SK-N-SH (cell line): ENCODE data around the gene SLC24A4.

Experiments used
- CHD2 ChIP-seq: fragments of 150-350 bp; IDR thresholded peaks from 2 replicates; pipeline ENCODE4 v1.6.1; 2018; ENCODE audit warnings: low read length; ENCODE audit not compliant: partially characterized antibody
- CTCF ChIP-seq: fragments of 200-600 bp; sonication (generic); IDR thresholded peaks from 2 replicates; pipeline ENCODE4 v1.6.1; 2017; ENCODE audit warnings: antibody characterized with exemption, mild to moderate bottlenecking, moderate library complexity
- EP300 ChIP-seq, 2 experiments: IDR thresholded peaks; 2 replicates each; pipeline versions ENCODE4 v1.4.0 to v1.6.1; 2012; ENCODE audit warnings: borderline replicate concordance in 1 of 2, low read depth in 1 of 2, low read length in 1 of 2
- FOXM1 ChIP-seq: IDR thresholded peaks from 2 replicates; pipeline ENCODE4 v1.4.0; 2012; ENCODE audit warnings: low read depth, mild to moderate bottlenecking
- NFIC ChIP-seq: IDR thresholded peaks from 2 replicates; pipeline ENCODE4 v1.4.0; 2012; ENCODE audit warnings: borderline replicate concordance
- POLR2AphosphoS5 ChIP-seq: IDR thresholded peaks from 2 replicates; pipeline ENCODE4 v1.6.1; 2012; ENCODE audit warnings: low read depth, low read length
- RCOR1 ChIP-seq: fragments of 150-350 bp; IDR thresholded peaks from 2 replicates; pipeline ENCODE4 v1.6.1; 2017; ENCODE audit warnings: antibody characterized with exemption, low read length
- REST ChIP-seq: IDR thresholded peaks from 2 replicates; pipeline ENCODE4 v1.6.1; 2012; ENCODE audit warnings: mild to moderate bottlenecking, low read depth, low read length, moderate library complexity
- ZBTB33 ChIP-seq: IDR thresholded peaks from 2 replicates; pipeline ENCODE4 v1.4.0; 2012; ENCODE audit warnings: low read depth, borderline replicate concordance

GRCh38 chr14:92531106-92531873 is 208.3 kb downstream of the SLC24A4 start:
- TF ChIP-seq NFIC (no peak), REST (no peak), CTCF (no peak), EP300 (IDR thresholded peaks at IDR 0.05; ENCODE audit: borderline replicate concordance in 1 of 2, low read depth in 1 of 2, low read length in 1 of 2) (no peak), POLR2AphosphoS5 (no peak), ZBTB33 (no peak), FOXM1 (no peak), RCOR1 (no peak), CHD2 (no peak)
